GM23338 (cell line): Measurements from ENCODE around the gene PITPNC1. TPM values are rescaled to one million over a fixed set of nuclear protein-coding genes. Genes with fewer than 3 reads are reported as not detected.

ENCODE experiments used
- ATAC-seq: fragments of 200-7000 bp; cut with Tn5 transposase; 3 replicates; pipeline ENCODE4 v1.9.1; 2020
- DNase-seq: peaks from one replicate; pipeline ENCODE4 v3.0.0-alpha.2; 2015; ENCODE audit warnings: low spot score
- H2AFZ ChIP-seq: fragments of 200-600 bp; sonication (generic); 2 replicates; pipeline ENCODE4 v1.8.0; 2016; ENCODE audit warnings: antibody characterized with exemption, mild to moderate bottlenecking, moderate library complexity
- H3F3A ChIP-seq: fragments of 200-600 bp; sonication (generic); replicated peaks from 2 replicates; pipeline ENCODE4 v1.8.0; 2017; ENCODE audit warnings: antibody characterized with exemption, mixed run types, low read depth
- H3K27ac ChIP-seq: fragments of 200-600 bp; sonication (generic); 2 replicates; pipeline ENCODE4 v1.6.1; 2016; ENCODE audit warnings: low read depth
- H3K27me3 ChIP-seq: fragments of 200-600 bp; sonication (generic); 2 replicates; pipeline ENCODE4 v1.8.0; 2016; ENCODE audit warnings: mild to moderate bottlenecking, mixed run types, moderate library complexity; ENCODE audit not compliant: insufficient read depth
- H3K36me3 ChIP-seq: fragments of 200-600 bp; sonication (generic); 2 replicates; pipeline ENCODE4 v1.8.0; 2016; ENCODE audit warnings: mild to moderate bottlenecking; ENCODE audit not compliant: insufficient read depth
- H3K4me1 ChIP-seq: fragments of 200-600 bp; sonication (generic); 2 replicates; pipeline ENCODE4 v1.8.0; 2016; ENCODE audit warnings: mild to moderate bottlenecking, moderate library complexity; ENCODE audit not compliant: insufficient read depth
- H3K4me2 ChIP-seq: fragments of 200-600 bp; sonication (generic); 2 replicates; pipeline ENCODE4 v1.7.1; 2017; ENCODE audit warnings: mixed run types
- H3K4me3 ChIP-seq: fragments of 200-600 bp; sonication (generic); 2 replicates; pipeline ENCODE4 v1.6.1; 2016; ENCODE audit warnings: mixed run types
- H3K79me2 ChIP-seq: fragments of 200-600 bp; sonication (generic); replicated peaks from 2 replicates; pipeline ENCODE4 v1.8.0; 2017; ENCODE audit warnings: mild to moderate bottlenecking; ENCODE audit not compliant: insufficient read depth
- H3K9me2 ChIP-seq: fragments of 200-600 bp; sonication (generic); 2 replicates; pipeline ENCODE4 v1.8.0; 2017; ENCODE audit not compliant: insufficient read depth
- H4K20me1 ChIP-seq: fragments of 200-600 bp; sonication (generic); replicated peaks from 2 replicates; pipeline ENCODE4 v1.8.0; 2017; ENCODE audit warnings: mild to moderate bottlenecking; ENCODE audit not compliant: insufficient read depth
- H3K27ac Mint-ChIP-seq: 2 replicates; pipeline ENCODE4 v1.8.0; 2020; ENCODE audit warnings: inconsistent platforms, mild to moderate bottlenecking, moderate library complexity, mixed read lengths
- H3K27me3 Mint-ChIP-seq: 3 replicates; pipeline ENCODE4 v1.8.0; 2022; ENCODE audit warnings: low read depth, mild to moderate bottlenecking, moderate library complexity, mixed read lengths, inconsistent platforms; ENCODE audit not compliant: insufficient read depth, poor library complexity
- H3K36me3 Mint-ChIP-seq: 3 replicates; pipeline ENCODE4 v1.8.0; 2021; ENCODE audit warnings: low read depth, mild to moderate bottlenecking, inconsistent platforms, moderate library complexity, mixed read lengths
- H3K4me1 Mint-ChIP-seq: 3 replicates; pipeline ENCODE4 v1.8.0; 2020; ENCODE audit warnings: mild to moderate bottlenecking, inconsistent platforms, mixed read lengths
- H3K4me3 Mint-ChIP-seq: 3 replicates; pipeline ENCODE4 v1.8.0; 2021; ENCODE audit warnings: moderate library complexity, mild to moderate bottlenecking, inconsistent platforms, mixed read lengths
- H3K9me3 Mint-ChIP-seq: 3 replicates; pipeline ENCODE4 v1.8.0; 2020; ENCODE audit warnings: moderate library complexity, mild to moderate bottlenecking, inconsistent platforms, mixed read lengths
- EZH2 ChIP-seq: fragments of 200-600 bp; sonication (generic); IDR thresholded peaks from one replicate; pipeline ENCODE4 v1.8.0; 2017; ENCODE audit warnings: antibody characterized with exemption, mild to moderate bottlenecking, low read depth; ENCODE audit not compliant: unreplicated experiment
- EZH2phosphoT487 ChIP-seq: fragments of 200-600 bp; sonication (generic); IDR thresholded peaks from one replicate; pipeline ENCODE4 v1.8.1; 2018; ENCODE audit warnings: antibody characterized with exemption; ENCODE audit not compliant: unreplicated experiment
- NANOG ChIP-seq: IDR thresholded peaks from 2 replicates; pipeline ENCODE4 v1.6.1; 2016; ENCODE audit warnings: antibody characterized with exemption, borderline replicate concordance
- POLR2AphosphoS5 ChIP-seq: IDR thresholded peaks from 2 replicates; pipeline ENCODE4 v1.6.1; 2016; ENCODE audit warnings: antibody characterized with exemption, low read depth
- REST ChIP-seq: IDR thresholded peaks from one replicate; pipeline ENCODE4 v1.6.1; 2018; ENCODE audit warnings: antibody characterized with exemption; ENCODE audit not compliant: unreplicated experiment
- ZNF114 ChIP-seq: fragments of 250-450 bp; sonication (Bioruptor Pico); IDR thresholded peaks from 2 replicates; pipeline ENCODE4 v1.5.0; 2020; ENCODE audit warnings: mild to moderate bottlenecking, moderate library complexity
- polyA plus RNA-seq: library from polyadenylated mRNA; unstranded; fragments of >200 nt; fragmentation: Nextera tagmentation; extraction: Ambion mirVana; gene quantifications from 2 replicates; pipeline ENCODE4 v1.2.1, GENCODE V29; 2016
- total RNA-seq: library from RNA; depleted of rRNA; stranded (reverse); fragments of >200 nt; shearing (Covaris generic); gene quantifications from 2 replicates; pipeline ENCODE4 v1.2.3, GENCODE V29; 2014
- TF ChIP-seq, protein P1 (sequence below): fragments of 250-450 bp; sonication (Bioruptor Pico); IDR thresholded peaks from 2 replicates; pipeline ENCODE4 v1.5.0; 2020; ENCODE audit warnings: mild to moderate bottlenecking, moderate library complexity

Gene PITPNC1
- total and polyA plus RNA-seq, 2 experiments from 2014 or later: 23.0 to 32.6 TPM

- no peaks in the 10 kb centered on the region for H3F3A ChIP-seq
- Mint-ChIP-seq H3K4me3 (no peak overlapping the region), H3K9me3 (no peaks in the 10 kb centered on the region), H3K4me1 (peaks cover 20% of the 10 kb centered on the region), H3K27ac (no peak overlapping the region), H3K36me3 (peaks cover 17% of the 10 kb centered on the region), H3K27me3 (peaks cover 2% of the 10 kb centered on the region)
- H3K27ac ChIP-seq: no peak overlapping the region
- no peak overlapping the region for H3K4me2 ChIP-seq
- peaks cover 4% of the 10 kb centered on the region; the same call in 1 of the 2 replicates for H4K20me1 ChIP-seq
- ATAC-seq (no peak), DNase-seq (no peak)
- H3K36me3 ChIP-seq: peaks cover 3% of the 10 kb centered on the region; the same call in 1 of the 2 replicates
- no peaks in the 10 kb centered on the region for H3K79me2 ChIP-seq
- H3K4me1 ChIP-seq: peaks cover 13% of the 10 kb centered on the region
- H2AFZ ChIP-seq: no peak overlapping the region
- H3K27me3 ChIP-seq: no peaks in the 10 kb centered on the region
- no peaks in the 10 kb centered on the region for H3K9me2 ChIP-seq
- no peak for TF ChIP-seq EZH2phosphoT487
- no peak overlapping the region for H3K4me3 ChIP-seq
These were observed 258.6 kb downstream of the PITPNC1 start for GRCh38 chr17:67635681-67636080.

GRCh38 chr17:67636312-67636711, 259.2 kb downstream of the PITPNC1 start:
- Histone ChIP-seq H3K9me2 (no peaks in the 10 kb centered on the region), H3K27ac (no peak overlapping the region), H4K20me1 (peaks cover 4% of the 10 kb centered on the region; the same call in 1 of the 2 replicates), H3K79me2 (no peaks in the 10 kb centered on the region), H3K4me3 (no peak overlapping the region), H2AFZ (no peak overlapping the region), H3K36me3 (peaks cover 3% of the 10 kb centered on the region; the same call in 1 of the 2 replicates), H3K4me2 (no peak overlapping the region), H3K27me3 (no peaks in the 10 kb centered on the region), H3F3A (no peaks in the 10 kb centered on the region), H3K4me1 (peaks cover 13% of the 10 kb centered on the region)
- H3K4me1 Mint-ChIP-seq: peaks cover 20% of the 10 kb centered on the region
- no peaks in the 10 kb centered on the region for H3K9me3 Mint-ChIP-seq
- peak; percentile 71 for ATAC-seq
- H3K27me3 Mint-ChIP-seq: peaks cover 2% of the 10 kb centered on the region
- H3K4me3 Mint-ChIP-seq: no peak overlapping the region
- no peak overlapping the region for H3K27ac Mint-ChIP-seq
- peaks cover 17% of the 10 kb centered on the region for H3K36me3 Mint-ChIP-seq
- no peak for TF ChIP-seq NANOG
- TF ChIP-seq REST: no peak
- TF ChIP-seq, protein P1, sequence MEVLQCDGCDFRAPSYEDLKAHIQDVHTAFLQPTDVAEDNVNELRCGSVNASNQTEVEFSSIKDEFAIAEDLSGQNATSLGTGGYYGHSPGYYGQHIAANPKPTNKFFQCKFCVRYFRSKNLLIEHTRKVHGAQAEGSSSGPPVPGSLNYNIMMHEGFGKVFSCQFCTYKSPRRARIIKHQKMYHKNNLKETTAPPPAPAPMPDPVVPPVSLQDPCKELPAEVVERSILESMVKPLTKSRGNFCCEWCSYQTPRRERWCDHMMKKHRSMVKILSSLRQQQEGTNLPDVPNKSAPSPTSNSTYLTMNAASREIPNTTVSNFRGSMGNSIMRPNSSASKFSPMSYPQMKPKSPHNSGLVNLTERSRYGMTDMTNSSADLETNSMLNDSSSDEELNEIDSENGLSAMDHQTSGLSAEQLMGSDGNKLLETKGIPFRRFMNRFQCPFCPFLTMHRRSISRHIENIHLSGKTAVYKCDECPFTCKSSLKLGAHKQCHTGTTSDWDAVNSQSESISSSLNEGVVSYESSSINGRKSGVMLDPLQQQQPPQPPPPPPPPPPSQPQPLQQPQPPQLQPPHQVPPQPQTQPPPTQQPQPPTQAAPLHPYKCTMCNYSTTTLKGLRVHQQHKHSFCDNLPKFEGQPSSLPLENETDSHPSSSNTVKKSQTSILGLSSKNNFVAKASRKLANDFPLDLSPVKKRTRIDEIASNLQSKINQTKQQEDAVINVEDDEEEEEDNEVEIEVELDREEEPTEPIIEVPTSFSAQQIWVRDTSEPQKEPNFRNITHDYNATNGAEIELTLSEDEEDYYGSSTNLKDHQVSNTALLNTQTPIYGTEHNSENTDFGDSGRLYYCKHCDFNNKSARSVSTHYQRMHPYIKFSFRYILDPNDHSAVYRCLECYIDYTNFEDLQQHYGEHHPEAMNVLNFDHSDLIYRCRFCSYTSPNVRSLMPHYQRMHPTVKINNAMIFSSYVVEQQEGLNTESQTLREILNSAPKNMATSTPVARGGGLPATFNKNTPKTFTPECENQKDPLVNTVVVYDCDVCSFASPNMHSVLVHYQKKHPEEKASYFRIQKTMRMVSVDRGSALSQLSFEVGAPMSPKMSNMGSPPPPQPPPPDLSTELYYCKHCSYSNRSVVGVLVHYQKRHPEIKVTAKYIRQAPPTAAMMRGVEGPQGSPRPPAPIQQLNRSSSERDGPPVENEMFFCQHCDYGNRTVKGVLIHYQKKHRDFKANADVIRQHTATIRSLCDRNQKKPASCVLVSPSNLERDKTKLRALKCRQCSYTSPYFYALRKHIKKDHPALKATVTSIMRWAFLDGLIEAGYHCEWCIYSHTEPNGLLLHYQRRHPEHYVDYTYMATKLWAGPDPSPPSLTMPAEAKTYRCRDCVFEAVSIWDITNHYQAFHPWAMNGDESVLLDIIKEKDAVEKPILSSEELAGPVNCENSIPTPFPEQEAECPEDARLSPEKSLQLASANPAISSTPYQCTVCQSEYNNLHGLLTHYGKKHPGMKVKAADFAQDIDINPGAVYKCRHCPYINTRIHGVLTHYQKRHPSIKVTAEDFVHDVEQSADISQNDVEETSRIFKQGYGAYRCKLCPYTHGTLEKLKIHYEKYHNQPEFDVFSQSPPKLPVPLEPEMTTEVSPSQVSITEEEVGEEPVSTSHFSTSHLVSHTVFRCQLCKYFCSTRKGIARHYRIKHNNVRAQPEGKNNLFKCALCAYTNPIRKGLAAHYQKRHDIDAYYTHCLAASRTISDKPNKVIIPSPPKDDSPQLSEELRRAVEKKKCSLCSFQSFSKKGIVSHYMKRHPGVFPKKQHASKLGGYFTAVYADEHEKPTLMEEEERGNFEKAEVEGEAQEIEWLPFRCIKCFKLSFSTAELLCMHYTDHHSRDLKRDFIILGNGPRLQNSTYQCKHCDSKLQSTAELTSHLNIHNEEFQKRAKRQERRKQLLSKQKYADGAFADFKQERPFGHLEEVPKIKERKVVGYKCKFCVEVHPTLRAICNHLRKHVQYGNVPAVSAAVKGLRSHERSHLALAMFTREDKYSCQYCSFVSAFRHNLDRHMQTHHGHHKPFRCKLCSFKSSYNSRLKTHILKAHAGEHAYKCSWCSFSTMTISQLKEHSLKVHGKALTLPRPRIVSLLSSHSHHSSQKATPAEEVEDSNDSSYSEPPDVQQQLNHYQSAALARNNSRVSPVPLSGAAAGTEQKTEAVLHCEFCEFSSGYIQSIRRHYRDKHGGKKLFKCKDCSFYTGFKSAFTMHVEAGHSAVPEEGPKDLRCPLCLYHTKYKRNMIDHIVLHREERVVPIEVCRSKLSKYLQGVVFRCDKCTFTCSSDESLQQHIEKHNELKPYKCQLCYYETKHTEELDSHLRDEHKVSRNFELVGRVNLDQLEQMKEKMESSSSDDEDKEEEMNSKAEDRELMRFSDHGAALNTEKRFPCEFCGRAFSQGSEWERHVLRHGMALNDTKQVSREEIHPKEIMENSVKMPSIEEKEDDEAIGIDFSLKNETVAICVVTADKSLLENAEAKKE (CRISPR knock-in tag): no peak
- no peak for TF ChIP-seq ZNF114 (CRISPR knock-in tag)
- no peak for TF ChIP-seq POLR2AphosphoS5
- no peak for TF ChIP-seq EZH2
- DNase-seq: peak; percentile 13
